DMS 273 (cell line): ENCODE data around the gene FXYD6.

Experiments used
- DNase-seq: peaks from one replicate; lab custom pipeline; 2025; ENCODE audit not compliant: unreplicated experiment; lab: John Stamatoyannopoulos, UW

FXYD6 gene

GRCh38 chr11:117910941-117911655, 34.6 kb upstream of the FXYD6 start:
- no peak for DNase-seq

GRCh38 chr11:117910525-117910924, 34.1 kb upstream of the FXYD6 start:
- no peak for DNase-seq

- DNase-seq, result no peak
Observed at GRCh38 chr11:117909611-117910382, 33.3 kb upstream of the FXYD6 start.

- no peak for DNase-seq
Observed at GRCh38 chr11:117908959-117909610, 32.6 kb upstream of the FXYD6 start.

- DNase-seq, result no peak
Observed at GRCh38 chr11:117908109-117908895, 31.8 kb upstream of the FXYD6 start.

GRCh38 chr11:117907276-117908108, 31.0 kb upstream of the FXYD6 start:
- peak; percentile 88 for DNase-seq

- no peak for DNase-seq
Observed at GRCh38 chr11:117906710-117907109, 30.3 kb upstream of the FXYD6 start.

GRCh38 chr11:117906126-117906525, 29.7 kb upstream of the FXYD6 start:
- no peak for DNase-seq

- DNase-seq, result no peak
Observed at GRCh38 chr11:117905524-117905923, 29.1 kb upstream of the FXYD6 start.

GRCh38 chr11:117903505-117904382, 27.3 kb upstream of the FXYD6 start:
- no peak for DNase-seq

- DNase-seq, result no peak
Observed at GRCh38 chr11:117902001-117902845, 25.8 kb upstream of the FXYD6 start.

- DNase-seq, result no peak
Observed at GRCh38 chr11:117901601-117902000, 25.1 kb upstream of the FXYD6 start.

GRCh38 chr11:117900720-117901440, 24.4 kb upstream of the FXYD6 start:
- DNase-seq, result peak; percentile 43

- no peak for DNase-seq
Observed at GRCh38 chr11:117900121-117900648, 23.7 kb upstream of the FXYD6 start.

- no peak for DNase-seq
Observed at GRCh38 chr11:117898059-117898458, 21.6 kb upstream of the FXYD6 start.

- DNase-seq, result no peak
Observed at GRCh38 chr11:117892651-117893050, 16.2 kb upstream of the FXYD6 start.

GRCh38 chr11:117891362-117891761, 14.9 kb upstream of the FXYD6 start:
- no peak for DNase-seq
